H9 (cell line): ENCODE measurements around the gene PRR16. TPM values are rescaled to one million over a fixed set of nuclear protein-coding genes. Genes with fewer than 3 reads are reported as not detected.

ENCODE experiments used
- DNase-seq: peaks from one replicate; pipeline ENCODE4 v3.0.0-alpha.2; 2017
- H2AFZ ChIP-seq: one replicate; pipeline ENCODE4 v1.6.1; 2013; ENCODE audit warnings: mild to moderate bottlenecking, low read length, control low read depth, moderate library complexity
- H2AK5ac ChIP-seq: 2 replicates; pipeline ENCODE4 v1.6.1; 2013; ENCODE audit warnings: low read length, control low read depth, mixed read lengths; ENCODE audit not compliant: insufficient read length
- H2BK120ac ChIP-seq: one replicate; pipeline ENCODE4 v1.6.1; 2013; ENCODE audit warnings: low read depth, mild to moderate bottlenecking, low read length, control low read depth, inconsistent platforms; ENCODE audit not compliant: poor library complexity, severe bottlenecking
- H2BK12ac ChIP-seq: 2 replicates; pipeline ENCODE4 v1.6.1; 2013; ENCODE audit warnings: low read length, control low read depth, mixed read lengths, low read depth; ENCODE audit not compliant: insufficient read length
- H2BK15ac ChIP-seq: 2 replicates; pipeline ENCODE4 v1.6.1; 2013; ENCODE audit warnings: low read depth, low read length, control low read depth
- H2BK20ac ChIP-seq: one replicate; pipeline ENCODE4 v1.6.1; 2013; ENCODE audit warnings: low read depth, mild to moderate bottlenecking, low read length, control low read depth, inconsistent platforms; ENCODE audit not compliant: poor library complexity, severe bottlenecking
- H2BK5ac ChIP-seq: 2 replicates; pipeline ENCODE4 v1.6.1; 2013; ENCODE audit warnings: low read length, control low read depth, mixed read lengths; ENCODE audit not compliant: insufficient read length
- H3K14ac ChIP-seq: 2 replicates; pipeline ENCODE4 v1.6.1; 2013; ENCODE audit warnings: low read length, control low read depth; ENCODE audit not compliant: insufficient read depth
- H3K18ac ChIP-seq: 2 replicates; pipeline ENCODE4 v1.6.1; 2013; ENCODE audit warnings: low read depth, mild to moderate bottlenecking, mixed read lengths, low read length, control low read depth; ENCODE audit not compliant: insufficient read length
- H3K23ac ChIP-seq: 2 replicates; pipeline ENCODE4 v1.6.1; 2013; ENCODE audit warnings: low read length, control low read depth, mixed read lengths, low read depth; ENCODE audit not compliant: insufficient read length
- H3K23me2 ChIP-seq: 2 replicates; pipeline ENCODE4 v1.6.1; 2013; ENCODE audit warnings: low read depth, mild to moderate bottlenecking, mixed read lengths, low read length, control low read depth; ENCODE audit not compliant: insufficient read length, poor library complexity, severe bottlenecking
- H3K27ac ChIP-seq: 2 replicates; pipeline ENCODE4 v1.5.1; 2013; ENCODE audit warnings: low read length, control low read depth, mixed read lengths, low read depth; ENCODE audit not compliant: insufficient read length
- H3K27me3 ChIP-seq: 2 replicates; pipeline ENCODE4 v1.6.1; 2013; ENCODE audit warnings: low read length, control low read depth, inconsistent platforms; ENCODE audit not compliant: insufficient read depth
- H3K4ac ChIP-seq: 2 replicates; pipeline ENCODE4 v1.6.1; 2013; ENCODE audit warnings: low read depth, mild to moderate bottlenecking, control low read depth, inconsistent platforms, low read length, moderate library complexity
- H3K4me1 ChIP-seq: 2 replicates; pipeline ENCODE4 v1.6.1; 2013; ENCODE audit warnings: low read length, control low read depth, inconsistent platforms; ENCODE audit not compliant: insufficient read depth
- H3K4me2 ChIP-seq: 2 replicates; pipeline ENCODE4 v1.6.1; 2013; ENCODE audit warnings: low read length, control low read depth, mixed read lengths; ENCODE audit not compliant: insufficient read length, insufficient read depth
- H3K56ac ChIP-seq: 2 replicates; pipeline ENCODE4 v1.6.1; 2013; ENCODE audit warnings: low read depth, mild to moderate bottlenecking, mixed read lengths, low read length, control low read depth; ENCODE audit not compliant: insufficient read length
- H3K79me1 ChIP-seq: 2 replicates; pipeline ENCODE4 v1.6.1; 2013; ENCODE audit warnings: low read depth, mild to moderate bottlenecking, moderate library complexity, low read length, control low read depth, inconsistent platforms; ENCODE audit not compliant: insufficient read depth, poor library complexity, severe bottlenecking
- H3K79me2 ChIP-seq: 2 replicates; pipeline ENCODE4 v1.6.1; 2013; ENCODE audit warnings: low read length, control low read depth, inconsistent platforms; ENCODE audit not compliant: insufficient read depth
- H3K9ac ChIP-seq: 2 replicates; pipeline ENCODE4 v1.6.1; 2013; ENCODE audit warnings: low read length, control low read depth, mixed read lengths; ENCODE audit not compliant: insufficient read length; ENCODE audit errors: extremely low read depth
- H3K9me3 ChIP-seq: one replicate; pipeline ENCODE4 v1.6.1; 2013; ENCODE audit warnings: low read depth, low read length, inconsistent platforms; ENCODE audit not compliant: control insufficient read depth
- H3T11ph ChIP-seq: one replicate; pipeline ENCODE4 v1.6.1; 2013; ENCODE audit warnings: mild to moderate bottlenecking, low read length, control low read depth, inconsistent platforms
- H4K20me1 ChIP-seq: one replicate; pipeline ENCODE4 v1.6.1; 2013; ENCODE audit not compliant: control insufficient read depth, insufficient read length, insufficient read depth
- H4K5ac ChIP-seq: 2 replicates; pipeline ENCODE4 v1.6.1; 2013; ENCODE audit warnings: low read depth, mild to moderate bottlenecking, mixed read lengths, low read length, control low read depth; ENCODE audit not compliant: insufficient read length
- H4K8ac ChIP-seq: replicated peaks from 2 replicates; pipeline ENCODE4 v1.6.1; 2013; ENCODE audit warnings: low read length, control low read depth, mixed read lengths, low read depth; ENCODE audit not compliant: insufficient read length
- H4K91ac ChIP-seq: 2 replicates; pipeline ENCODE4 v1.6.1; 2013; ENCODE audit warnings: low read depth, mild to moderate bottlenecking, moderate library complexity, mixed read lengths, low read length, control low read depth; ENCODE audit not compliant: insufficient read length
- H3K27ac Mint-ChIP-seq, 3 experiments: 2 replicates in 2 of 3; 3 replicates in 1 of 3; pipeline ENCODE4 v1.8.0; 2020 to 2021; ENCODE audit warnings: mixed read lengths in 3 of 3, mild to moderate bottlenecking in 1 of 3, moderate library complexity in 1 of 3
- H3K27me3 Mint-ChIP-seq: 2 replicates; pipeline ENCODE4 v1.8.0; 2021; ENCODE audit warnings: low read depth, mild to moderate bottlenecking, moderate library complexity, mixed read lengths
- H3K36me3 Mint-ChIP-seq, 3 experiments: 2 replicates in 2 of 3; 3 replicates in 1 of 3; pipeline ENCODE4 v1.8.0; 2020 to 2021; ENCODE audit warnings: low read depth in 3 of 3, mixed read lengths in 3 of 3; ENCODE audit not compliant: insufficient read depth in 1 of 3
- H3K4me1 Mint-ChIP-seq, 2 experiments: 2 replicates each; pipeline ENCODE4 v1.8.0; 2020; ENCODE audit warnings: mixed read lengths in 2 of 2
- H3K4me3 Mint-ChIP-seq, 2 experiments: 2 replicates in 1 of 2; 3 replicates in 1 of 2; pipeline ENCODE4 v1.8.0; 2020 to 2021; ENCODE audit warnings: mild to moderate bottlenecking in 2 of 2, mixed read lengths in 2 of 2, moderate library complexity in 1 of 2
- H3K9me3 Mint-ChIP-seq, 2 experiments: 2 replicates in 1 of 2; 3 replicates in 1 of 2; pipeline ENCODE4 v1.8.0; 2020; ENCODE audit warnings: mild to moderate bottlenecking in 2 of 2, mixed read lengths in 2 of 2, moderate library complexity in 1 of 2
- WGBS: extraction: QIAGEN DNeasy Blood & Tissue Kit; methylation state at CpG from one replicate; pipeline ENCODE4 v1.1.7; 2013; ENCODE audit warnings: missing lambda C conversion rate, low lambda C conversion rate, mixed read lengths; ENCODE audit not compliant: insufficient read length; ENCODE audit errors: extremely low coverage; 5-methylcytosine and 5-hydroxymethylcytosine counted together
- total RNA-seq: library from RNA; stranded (reverse); gene quantifications from 2 replicates; pipeline ENCODE4 v1.2.1, GENCODE V29; 2021
- TF ChIP-seq, protein P1 (sequence below): fragments of 200-600 bp; sonication (generic); conservative IDR thresholded peaks from 3 replicates; pipeline ENCODE4 v1.8.0; 2021; ENCODE audit warnings: antibody characterized with exemption, mild to moderate bottlenecking

PRR16 gene
- total RNA-seq, 1 experiment from 2014 or later = 0.13 TPM

DNA sequence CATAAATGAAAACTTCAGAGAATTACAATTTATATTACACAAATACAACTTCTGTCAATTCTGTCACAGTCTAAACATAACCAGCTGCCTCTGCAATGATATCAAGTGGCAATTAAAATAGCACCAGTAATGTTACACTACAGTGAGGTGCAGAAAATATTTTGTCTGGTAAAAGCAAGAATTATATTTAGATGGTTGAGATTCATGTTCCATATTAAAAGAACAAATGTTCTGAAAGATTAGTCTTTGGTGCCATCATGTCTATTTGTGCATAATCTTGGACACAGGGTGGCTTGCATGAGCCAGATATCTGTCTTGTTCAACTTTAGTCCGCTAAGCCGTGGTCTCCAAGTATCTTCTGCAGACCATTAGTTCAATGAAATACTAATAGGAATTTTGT, 29.0 kb upstream of the PRR16 start:
- no peak overlapping the region for H3K4ac ChIP-seq
- TF ChIP-seq, protein P1, sequence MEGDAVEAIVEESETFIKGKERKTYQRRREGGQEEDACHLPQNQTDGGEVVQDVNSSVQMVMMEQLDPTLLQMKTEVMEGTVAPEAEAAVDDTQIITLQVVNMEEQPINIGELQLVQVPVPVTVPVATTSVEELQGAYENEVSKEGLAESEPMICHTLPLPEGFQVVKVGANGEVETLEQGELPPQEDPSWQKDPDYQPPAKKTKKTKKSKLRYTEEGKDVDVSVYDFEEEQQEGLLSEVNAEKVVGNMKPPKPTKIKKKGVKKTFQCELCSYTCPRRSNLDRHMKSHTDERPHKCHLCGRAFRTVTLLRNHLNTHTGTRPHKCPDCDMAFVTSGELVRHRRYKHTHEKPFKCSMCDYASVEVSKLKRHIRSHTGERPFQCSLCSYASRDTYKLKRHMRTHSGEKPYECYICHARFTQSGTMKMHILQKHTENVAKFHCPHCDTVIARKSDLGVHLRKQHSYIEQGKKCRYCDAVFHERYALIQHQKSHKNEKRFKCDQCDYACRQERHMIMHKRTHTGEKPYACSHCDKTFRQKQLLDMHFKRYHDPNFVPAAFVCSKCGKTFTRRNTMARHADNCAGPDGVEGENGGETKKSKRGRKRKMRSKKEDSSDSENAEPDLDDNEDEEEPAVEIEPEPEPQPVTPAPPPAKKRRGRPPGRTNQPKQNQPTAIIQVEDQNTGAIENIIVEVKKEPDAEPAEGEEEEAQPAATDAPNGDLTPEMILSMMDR = no peak
- H3K23ac ChIP-seq = no peak overlapping the region
- no peak overlapping the region for H4K5ac ChIP-seq
- no peak overlapping the region for H3T11ph ChIP-seq
- no peak for DNase-seq
- no peak overlapping the region for H3K27ac ChIP-seq
- H3K14ac ChIP-seq = no peak overlapping the region
- H3K4me1 ChIP-seq = no peaks in the 10 kb centered on the region
- H3K36me3 Mint-ChIP-seq = peaks cover 6 to 15% (median 12%) of the 10 kb centered on the region in 3 experiments; a peak in 5 of 7 replicates
- no peaks in the 10 kb centered on the region for H3K4me1 Mint-ChIP-seq
- no peak overlapping the region for H3K4me2 ChIP-seq
- H4K20me1 ChIP-seq = no peaks in the 10 kb centered on the region
- no peak overlapping the region for H3K27ac Mint-ChIP-seq
- no peaks in the 10 kb centered on the region for H3K79me1 ChIP-seq
- no peak overlapping the region for H3K9ac ChIP-seq
- WGBS = no CpG with 5 or more reads among the region's 2 CpGs
- no peak overlapping the region for H4K91ac ChIP-seq
- H2BK5ac ChIP-seq = no peak overlapping the region
- no peak overlapping the region for H2BK120ac ChIP-seq
- peaks cover 9 to 14% of the 10 kb centered on the region in 2 experiments; a peak in 3 of 5 replicates for H3K9me3 Mint-ChIP-seq
- H3K23me2 ChIP-seq = no peaks in the 10 kb centered on the region
- H3K18ac ChIP-seq = no peak overlapping the region
- no peak overlapping the region for H2BK12ac ChIP-seq
- 0 out of 2 replicates have a peak, but pooled peaks cover 2% of the 10 kb centered on the region for H3K27me3 Mint-ChIP-seq
- H2AK5ac ChIP-seq = no peak overlapping the region
- H3K79me2 ChIP-seq = no peaks in the 10 kb centered on the region
- no peaks in the 10 kb centered on the region for H3K9me3 ChIP-seq
- no peak overlapping the region for H2AFZ ChIP-seq
- no peak overlapping the region for H4K8ac ChIP-seq
- no peak overlapping the region for H2BK15ac ChIP-seq
- no peak overlapping the region for H3K4me3 Mint-ChIP-seq
- no peak overlapping the region for H3K56ac ChIP-seq
- no peak overlapping the region for H2BK20ac ChIP-seq
- no peaks in the 10 kb centered on the region for H3K27me3 ChIP-seq
